Measurements from ENCODE around the gene SLC35E3. TPM values are rescaled to one million over a fixed set of nuclear protein-coding genes. Genes with fewer than 3 reads are reported as not detected.

Gene SLC35E3
- total and polyA plus RNA-seq, 2 of the 13 experiments (the other 11 are each of a cell fraction or from before 2014, with no cell fraction given) = 13.0 to 22.1 TPM

GRCh38 chr12:68788554-68789143 lies 42.7 kb downstream of the SLC35E3 start (continued):
- TF ChIP-seq FIP1L1 (IDR thresholded peaks at IDR 0.05; ENCODE audit: borderline replicate concordance, insufficient read depth, low read depth, low read length) = no peak
- 0 out of 2 replicates have a peak, but pooled peaks have one; percentile 36 for TF ChIP-seq RFXAP (CRISPR knock-in tag; IDR thresholded peaks at IDR 0.05; ENCODE audit: borderline replicate concordance)
- no peak for TF ChIP-seq BCL6 (CRISPR knock-in tag; IDR thresholded peaks at IDR 0.05)
- no peak for TF ChIP-seq ZSCAN20 (CRISPR knock-in tag; IDR thresholded peaks at IDR 0.05; ENCODE audit: borderline replicate concordance)
- no peak for TF ChIP-seq ZNF598 (CRISPR knock-in tag; IDR thresholded peaks at IDR 0.05; ENCODE audit: borderline replicate concordance)

GRCh38 chr12:68789144-68789878 lies 43.3 kb downstream of the SLC35E3 start:
- Histone ChIP-seq H3K79me2 (ENCODE audit: insufficient read depth, low read length) (peaks cover 7% of the 10 kb centered on the region), H3K4me3 (replicated peaks in 1 of 3; ENCODE audit: insufficient read depth in 1 of 3, low read depth in 2 of 3, low read length in 3 of 3) (peak overlapping the region; percentile 28 to 52 (median 32)), H2AFZ (ENCODE audit: low read length) (no peak overlapping the region), H3K9ac (ENCODE audit: insufficient read depth, low read depth, low read length) (peak overlapping the region; percentile 74), H3K9me3 (ENCODE audit: low read length) (no peaks in the 10 kb centered on the region), H3K27me3 (ENCODE audit: control insufficient read depth in 1 of 2, insufficient read depth in 2 of 2, low read length in 2 of 2) (no peaks in the 10 kb centered on the region), H4K20me1 (ENCODE audit: insufficient read depth, low read length) (no peaks in the 10 kb centered on the region), H3K4me1 (ENCODE audit: insufficient read depth, low read length) (peaks cover 78% of the 10 kb centered on the region), H3K4me2 (ENCODE audit: low read depth, low read length) (peak overlapping the region; percentile 80), H3K36me3 (replicated peaks in 1 of 2; ENCODE audit: control insufficient read depth in 1 of 2, insufficient read depth in 2 of 2, low read length in 2 of 2) (no peaks in the 10 kb centered on the region), H3K27ac (ENCODE audit: extremely low read length, insufficient read depth, low read length) (peak overlapping the region; percentile 91)
- FAIRE-seq (peak; percentile 43), ATAC-seq (peak; percentile 89), DNase-seq (ENCODE audit: low spot score) (peak; percentile 95)
- intact Hi-C loops (cut with micrococcal nuclease; ENCODE audit: unreplicated experiment) = loop anchor here (2.0 kb wide), 1 partner anchor 15 kb away; no protein-coding TSS in a partner anchor
- ChIA-PET POLR2A (interaction anchor here (1.2 to 9.2 kb wide), 5 partner anchors 11 to 43 kb away, joined by 7 to 184 read pairs (median 51); partner anchors contain the start of genes MDM2 and SLC35E3), CTCF (ENCODE audit: low intra/inter-chr PET ratio, low total read pairs) (no interaction called here)
- in situ Hi-C loops (cut with HindIII; ENCODE audit: extremely low pct_ligation_motif_present, low pct_unique_long_range_greater_than_20kb) = no loop called here
- BruUV-seq (replicated peaks) = no TSS peak
- 34% methylated on average over 14 of the region's 14 CpGs for WGBS (ENCODE audit: low lambda C conversion rate)
- TF ChIP-seq NPAS2 (CRISPR knock-in tag; IDR thresholded peaks at IDR 0.05; ENCODE audit: borderline replicate concordance) (no peak), CEBPZ (IDR thresholded peaks at IDR 0.05; ENCODE audit: low read length) (no peak), KDM3A (CRISPR knock-in tag; IDR thresholded peaks at IDR 0.05; ENCODE audit: low read depth) (no peak), BCL3 (CRISPR knock-in tag; IDR thresholded peaks at IDR 0.05) (no peak), NFKB2 (CRISPR knock-in tag; IDR thresholded peaks at IDR 0.05; ENCODE audit: borderline replicate concordance) (no peak), ATF5 (CRISPR knock-in tag; IDR thresholded peaks at IDR 0.05; ENCODE audit: low read depth) (no peak), HDAC1 (CRISPR knock-in tag; IDR thresholded peaks at IDR 0.05) (peak; percentile 79), ZNF543 (CRISPR knock-in tag; IDR thresholded peaks at IDR 0.05) (no peak), ZNF530 (CRISPR knock-in tag; IDR thresholded peaks at IDR 0.05; ENCODE audit: low read depth) (no peak)

Measured in HepG2 (cell line).